ENCODE results near the gene MFAP5.

DNA sequence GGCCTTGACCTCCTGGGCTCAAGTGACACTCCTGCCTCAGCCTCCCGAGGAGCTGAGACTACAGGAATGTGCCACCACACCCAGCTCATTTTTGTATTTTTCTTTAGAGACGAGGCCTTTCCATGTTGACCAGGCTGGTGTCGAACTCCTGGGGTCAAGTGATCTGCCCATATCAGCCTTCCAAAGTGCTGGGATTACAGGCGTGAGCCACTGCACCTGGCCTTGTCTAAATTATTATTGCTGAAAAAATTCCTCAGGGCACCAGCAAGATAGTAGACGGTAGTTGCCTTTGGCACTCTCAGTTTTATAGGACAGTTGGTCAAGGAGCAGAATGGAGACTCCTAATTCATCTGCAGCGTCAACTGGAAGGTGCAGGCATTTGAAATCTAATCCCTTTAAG lies 47.4 kb downstream of the MFAP5 start:
- TF ChIP-seq, protein P1, sequence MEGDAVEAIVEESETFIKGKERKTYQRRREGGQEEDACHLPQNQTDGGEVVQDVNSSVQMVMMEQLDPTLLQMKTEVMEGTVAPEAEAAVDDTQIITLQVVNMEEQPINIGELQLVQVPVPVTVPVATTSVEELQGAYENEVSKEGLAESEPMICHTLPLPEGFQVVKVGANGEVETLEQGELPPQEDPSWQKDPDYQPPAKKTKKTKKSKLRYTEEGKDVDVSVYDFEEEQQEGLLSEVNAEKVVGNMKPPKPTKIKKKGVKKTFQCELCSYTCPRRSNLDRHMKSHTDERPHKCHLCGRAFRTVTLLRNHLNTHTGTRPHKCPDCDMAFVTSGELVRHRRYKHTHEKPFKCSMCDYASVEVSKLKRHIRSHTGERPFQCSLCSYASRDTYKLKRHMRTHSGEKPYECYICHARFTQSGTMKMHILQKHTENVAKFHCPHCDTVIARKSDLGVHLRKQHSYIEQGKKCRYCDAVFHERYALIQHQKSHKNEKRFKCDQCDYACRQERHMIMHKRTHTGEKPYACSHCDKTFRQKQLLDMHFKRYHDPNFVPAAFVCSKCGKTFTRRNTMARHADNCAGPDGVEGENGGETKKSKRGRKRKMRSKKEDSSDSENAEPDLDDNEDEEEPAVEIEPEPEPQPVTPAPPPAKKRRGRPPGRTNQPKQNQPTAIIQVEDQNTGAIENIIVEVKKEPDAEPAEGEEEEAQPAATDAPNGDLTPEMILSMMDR (conservative IDR thresholded peaks at IDR 0.05) = no peak
- TF ChIP-seq ZFX (IDR thresholded peaks at IDR 0.05) = no peak

Measured in C4-2B (cell line).